Activated naive CD8-positive, alpha-beta T cell treated with anti-CD3 and anti-CD28 coated beads, Interleukin-2, amount 50 U/mL, for 24 hours (primary cell): Measurements from ENCODE around the gene SEPTIN8.
"Not testable (repeated sequence)": the region's sequence is repeated elsewhere in the genome, so short reads cannot be mapped to it uniquely, and the experiment has no call there.

ENCODE experiments used
- ATAC-seq: fragments of 150-1000 bp; cut with Tn5 transposase; one replicate; pipeline ENCODE4 v1.10.0; 2021
- DNase-seq: peaks from one replicate; pipeline ENCODE4 v3.0.0; 2021
- H3K27ac Mint-ChIP-seq: one replicate; pipeline ENCODE4 v1.8.0; 2021; ENCODE audit warnings: mild to moderate bottlenecking, mixed read lengths
- H3K27me3 Mint-ChIP-seq: one replicate; pipeline ENCODE4 v1.8.0; 2021; ENCODE audit warnings: mixed read lengths
- H3K36me3 Mint-ChIP-seq: one replicate; pipeline ENCODE4 v1.8.0; 2021; ENCODE audit warnings: low read depth, mixed read lengths
- H3K4me1 Mint-ChIP-seq: one replicate; pipeline ENCODE4 v1.8.0; 2021; ENCODE audit warnings: mixed read lengths
- H3K4me3 Mint-ChIP-seq: one replicate; pipeline ENCODE4 v1.8.0; 2021; ENCODE audit warnings: mild to moderate bottlenecking, moderate library complexity, mixed read lengths
- H3K9me3 Mint-ChIP-seq: one replicate; pipeline ENCODE4 v1.8.0; 2021; ENCODE audit warnings: mixed read lengths

The SEPTIN8 gene

GRCh38 chr5:132804219-132804618 lies 27.2 kb upstream of the SEPTIN8 start:
- H3K4me3 Mint-ChIP-seq, H3K27ac Mint-ChIP-seq, DNase-seq, H3K4me1 Mint-ChIP-seq, H3K9me3 Mint-ChIP-seq, H3K36me3 Mint-ChIP-seq, ATAC-seq: not testable (repeated sequence)
- peaks cover 50% of the 10 kb centered on the region for H3K27me3 Mint-ChIP-seq

- not testable (repeated sequence) for H3K4me3 Mint-ChIP-seq, H3K9me3 Mint-ChIP-seq, DNase-seq, H3K36me3 Mint-ChIP-seq, H3K27ac Mint-ChIP-seq, ATAC-seq, H3K4me1 Mint-ChIP-seq
- peaks cover 49% of the 10 kb centered on the region for H3K27me3 Mint-ChIP-seq
Measured at GRCh38 chr5:132802685-132803066, 25.6 kb upstream of the SEPTIN8 start.

GRCh38 chr5:132802044-132802684 lies 25.1 kb upstream of the SEPTIN8 start:
- ATAC-seq: no peak
- Mint-ChIP-seq H3K27me3 (peaks cover 50% of the 10 kb centered on the region), H3K4me1 (no peaks in the 10 kb centered on the region), H3K9me3 (no peaks in the 10 kb centered on the region), H3K36me3 (no peaks in the 10 kb centered on the region), H3K27ac (no peak overlapping the region), H3K4me3 (no peak overlapping the region)
- DNase-seq: no peak

GRCh38 chr5:132800545-132800944 lies 23.5 kb upstream of the SEPTIN8 start:
- Mint-ChIP-seq H3K36me3 (no peaks in the 10 kb centered on the region), H3K27ac (no peak overlapping the region), H3K27me3 (peaks cover 52% of the 10 kb centered on the region), H3K4me3 (no peak overlapping the region), H3K4me1 (no peaks in the 10 kb centered on the region), H3K9me3 (no peaks in the 10 kb centered on the region)
- no peak for ATAC-seq
- DNase-seq: no peak

GRCh38 chr5:132799392-132799791 lies 22.4 kb upstream of the SEPTIN8 start:
- Mint-ChIP-seq H3K27me3 (peaks cover 48% of the 10 kb centered on the region), H3K27ac (no peak overlapping the region), H3K4me1 (no peaks in the 10 kb centered on the region), H3K9me3 (no peaks in the 10 kb centered on the region), H3K36me3 (no peaks in the 10 kb centered on the region), H3K4me3 (no peak overlapping the region)
- no peak for DNase-seq
- ATAC-seq: no peak

GRCh38 chr5:132797651-132798050 lies 20.6 kb upstream of the SEPTIN8 start:
- no peaks in the 10 kb centered on the region for H3K4me1 Mint-ChIP-seq
- no peak for DNase-seq
- no peaks in the 10 kb centered on the region for H3K36me3 Mint-ChIP-seq
- peaks cover 34% of the 10 kb centered on the region for H3K27me3 Mint-ChIP-seq
- no peak for ATAC-seq
- H3K4me3 Mint-ChIP-seq: no peak overlapping the region
- no peaks in the 10 kb centered on the region for H3K9me3 Mint-ChIP-seq
- no peak overlapping the region for H3K27ac Mint-ChIP-seq

DNA sequence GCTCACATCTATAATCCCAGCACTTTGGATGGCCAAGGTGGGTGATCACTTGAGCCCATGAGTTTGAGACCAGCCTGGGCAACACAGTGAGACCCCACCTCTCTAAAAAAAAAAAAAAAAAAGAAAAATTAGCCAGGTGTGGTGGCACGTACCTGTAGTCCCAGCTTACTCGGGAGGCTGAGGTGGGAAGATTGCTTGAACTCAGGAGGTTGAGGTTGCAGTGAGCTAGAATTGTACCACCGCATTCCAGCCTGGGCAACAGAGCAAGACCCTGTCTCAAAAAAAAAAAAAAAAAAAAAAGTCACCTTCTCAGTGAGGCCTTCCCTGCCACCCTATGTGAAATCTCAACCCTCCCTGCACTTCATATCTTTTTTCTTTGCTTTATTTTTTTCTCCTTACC lies 14.0 kb upstream of the SEPTIN8 start:
- H3K27me3 Mint-ChIP-seq: peaks cover 14% of the 10 kb centered on the region

GRCh38 chr5:132790201-132790865 lies 13.3 kb upstream of the SEPTIN8 start:
- ATAC-seq (no peak), DNase-seq (no peak)
- Mint-ChIP-seq H3K36me3 (no peaks in the 10 kb centered on the region), H3K27ac (no peak overlapping the region), H3K4me1 (no peaks in the 10 kb centered on the region), H3K9me3 (no peaks in the 10 kb centered on the region), H3K27me3 (peaks cover 14% of the 10 kb centered on the region), H3K4me3 (no peak overlapping the region)

More for the DNA sequence above, 14.0 kb upstream of the SEPTIN8 start:
- Mint-ChIP-seq H3K36me3 (no peaks in the 10 kb centered on the region), H3K4me3 (no peak overlapping the region), H3K4me1 (no peaks in the 10 kb centered on the region), H3K27ac (no peak overlapping the region), H3K9me3 (no peaks in the 10 kb centered on the region)
- DNase-seq (no peak), ATAC-seq (no peak)

DNA sequence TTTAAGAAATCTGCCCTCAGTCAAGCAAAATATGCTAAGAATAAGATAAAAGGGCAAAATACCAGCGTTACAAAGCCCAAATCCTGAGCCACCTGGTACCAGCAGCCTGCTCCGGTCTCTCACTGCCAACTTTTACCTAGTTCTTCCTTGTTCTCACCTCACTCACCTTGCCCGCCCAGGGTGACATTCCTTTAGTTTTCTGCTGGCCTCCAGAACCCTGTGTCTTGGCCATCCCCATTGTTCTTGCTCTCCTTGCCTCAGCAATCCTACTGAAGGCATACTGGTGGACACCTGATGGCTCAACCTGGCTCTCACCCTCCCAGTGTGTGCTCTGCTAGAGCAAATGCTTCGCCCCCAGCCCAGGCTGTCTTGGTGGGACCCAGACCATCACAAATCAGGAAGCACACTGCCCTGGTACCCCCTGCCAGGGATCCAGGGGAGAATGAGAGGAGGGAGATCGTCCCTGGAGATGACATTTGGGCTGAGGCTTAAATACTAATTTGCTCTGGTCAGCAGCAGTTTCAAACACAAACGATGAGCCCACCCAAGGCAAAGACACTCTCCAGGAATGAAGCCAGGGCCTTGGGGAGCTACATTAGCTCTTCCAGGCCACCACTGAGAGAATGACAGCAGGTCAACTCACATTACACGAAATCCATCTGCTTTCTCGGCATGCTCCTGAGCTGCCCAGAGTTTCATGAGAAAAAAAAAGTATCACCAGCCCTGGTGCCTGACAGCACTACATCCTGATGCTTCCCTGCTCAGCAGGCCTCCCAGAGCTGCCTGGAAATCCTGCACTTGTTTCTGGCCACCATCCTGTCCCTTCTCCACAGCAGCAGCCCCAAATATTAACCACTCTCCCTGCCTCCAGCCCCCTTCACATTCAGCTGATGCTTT lies 12.2 kb upstream of the SEPTIN8 start:
- no peak overlapping the region for H3K4me3 Mint-ChIP-seq
- H3K27me3 Mint-ChIP-seq: peaks cover 18% of the 10 kb centered on the region
- H3K4me1 Mint-ChIP-seq: peaks cover 1% of the 10 kb centered on the region
- H3K27ac Mint-ChIP-seq: no peak overlapping the region
- no peaks in the 10 kb centered on the region for H3K9me3 Mint-ChIP-seq
- no peaks in the 10 kb centered on the region for H3K36me3 Mint-ChIP-seq
- no peak for ATAC-seq
- DNase-seq: no peak

GRCh38 chr5:132788508-132788907 lies 11.5 kb upstream of the SEPTIN8 start:
- Mint-ChIP-seq H3K27ac (no peak overlapping the region), H3K27me3 (peaks cover 18% of the 10 kb centered on the region), H3K4me1 (peaks cover 1% of the 10 kb centered on the region), H3K9me3 (no peaks in the 10 kb centered on the region), H3K4me3 (no peak overlapping the region), H3K36me3 (no peaks in the 10 kb centered on the region)
- ATAC-seq (no peak), DNase-seq (no peak)

- no peak overlapping the region for H3K4me3 Mint-ChIP-seq
- H3K27me3 Mint-ChIP-seq: peaks cover 17% of the 10 kb centered on the region
- no peaks in the 10 kb centered on the region for H3K9me3 Mint-ChIP-seq
- ATAC-seq (no peak), DNase-seq (no peak)
- H3K27ac Mint-ChIP-seq: no peak overlapping the region
- peaks cover 3% of the 10 kb centered on the region for H3K4me1 Mint-ChIP-seq
- no peaks in the 10 kb centered on the region for H3K36me3 Mint-ChIP-seq
Measured at GRCh38 chr5:132787076-132787475, 10.0 kb upstream of the SEPTIN8 start.

DNA sequence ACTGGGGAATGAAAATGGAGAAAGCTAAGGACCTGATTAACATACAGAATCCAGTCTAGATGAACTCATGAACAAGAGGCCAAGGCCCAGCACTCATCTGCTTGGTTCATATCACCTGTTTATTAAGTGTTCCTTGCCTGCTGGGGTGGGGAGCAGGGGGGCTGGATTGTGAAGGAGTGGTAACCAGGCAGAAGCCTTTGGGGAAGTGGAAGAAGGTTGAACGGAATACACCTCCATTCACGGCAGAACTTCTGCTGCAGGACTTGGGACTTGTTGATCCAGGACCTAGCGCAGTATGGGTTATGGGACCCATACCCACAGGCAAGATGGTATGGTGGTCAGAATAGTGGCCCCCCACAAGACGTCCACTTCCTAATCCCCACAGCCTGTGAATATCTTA lies 8.8 kb upstream of the SEPTIN8 start:
- peaks cover 24% of the 10 kb centered on the region for H3K27me3 Mint-ChIP-seq

DNA sequence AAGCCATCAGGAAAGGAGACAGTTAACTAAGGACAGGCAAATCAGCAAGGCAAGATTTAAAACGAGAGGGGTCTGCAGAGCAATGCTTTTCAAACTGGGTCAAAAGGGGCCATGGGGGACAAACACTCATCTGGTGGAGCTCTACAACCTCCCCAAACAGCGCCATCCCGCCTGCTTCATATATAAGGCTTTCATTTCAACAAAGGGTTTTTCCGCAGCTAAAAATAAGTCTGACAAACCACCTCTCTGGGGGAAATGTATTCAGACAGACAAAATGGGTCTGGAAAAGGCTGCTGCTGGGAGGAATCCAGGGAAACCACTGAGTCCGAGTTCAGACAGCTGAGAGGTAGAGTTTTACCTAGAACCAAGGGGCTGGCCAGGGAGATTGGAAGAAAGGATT lies 8.3 kb upstream of the SEPTIN8 start:
- no peak for DNase-seq
- no peak overlapping the region for H3K4me3 Mint-ChIP-seq
- no peaks in the 10 kb centered on the region for H3K9me3 Mint-ChIP-seq

More for the DNA sequence above, 8.8 kb upstream of the SEPTIN8 start:
- no peaks in the 10 kb centered on the region for H3K36me3 Mint-ChIP-seq
- H3K4me1 Mint-ChIP-seq: peaks cover 3% of the 10 kb centered on the region
- ATAC-seq: no peak
- H3K4me3 Mint-ChIP-seq: no peak overlapping the region
- DNase-seq: no peak
- no peaks in the 10 kb centered on the region for H3K9me3 Mint-ChIP-seq
- H3K27ac Mint-ChIP-seq: no peak overlapping the region

GRCh38 chr5:132782101-132782500 lies 5.1 kb upstream of the SEPTIN8 start:
- no peak for DNase-seq
- Mint-ChIP-seq H3K9me3 (no peaks in the 10 kb centered on the region), H3K27me3 (peaks cover 39% of the 10 kb centered on the region), H3K4me1 (peaks cover 12% of the 10 kb centered on the region), H3K27ac (no peak overlapping the region), H3K36me3 (no peaks in the 10 kb centered on the region), H3K4me3 (no peak overlapping the region)
- no peak for ATAC-seq

More for the DNA sequence above, 8.3 kb upstream of the SEPTIN8 start:
- no peak for ATAC-seq
- H3K4me1 Mint-ChIP-seq: peaks cover 6% of the 10 kb centered on the region
- H3K27me3 Mint-ChIP-seq: peaks cover 24% of the 10 kb centered on the region
- H3K27ac Mint-ChIP-seq: no peak overlapping the region
- H3K36me3 Mint-ChIP-seq: no peaks in the 10 kb centered on the region

GRCh38 chr5:132781029-132781428 lies 4.0 kb upstream of the SEPTIN8 start:
- no peak for ATAC-seq
- H3K4me3 Mint-ChIP-seq: no peak overlapping the region
- no peaks in the 10 kb centered on the region for H3K9me3 Mint-ChIP-seq
- no peak overlapping the region for H3K27ac Mint-ChIP-seq
- peaks cover 12% of the 10 kb centered on the region for H3K4me1 Mint-ChIP-seq
- no peak for DNase-seq
- no peaks in the 10 kb centered on the region for H3K36me3 Mint-ChIP-seq
- peaks cover 39% of the 10 kb centered on the region for H3K27me3 Mint-ChIP-seq
